IMR-90 (cell line): ENCODE data around the gene MAML3. TPM values are rescaled to one million over a fixed set of nuclear protein-coding genes. Genes with fewer than 3 reads are reported as not detected.

ENCODE experiments used
- ATAC-seq: fragments of 200-7000 bp; cut with Tn5 transposase; 2 replicates; pipeline ENCODE4 v1.9.1; 2020; ENCODE audit warnings: low read depth, mild to moderate bottlenecking, moderate library complexity
- BruUV-seq: library from RNA; stranded (reverse); fragments of 400-500 nt; replicated peaks from 2 replicates; lab custom pipeline; 2021; lab: Mats Ljungman, UMichigan
- CTCF ChIA-PET: fragments of 300-600 bp; formaldehyde crosslinking; extraction: SDS; loops from one replicate; lab custom pipeline; 2021; ENCODE audit warnings: antibody characterized with exemption; lab: Yijun Ruan, JAX
- POLR2A ChIA-PET: fragments of 300-600 bp; sonication (Branson Sonifier 250); formaldehyde crosslinking; loops from one replicate; lab custom pipeline; 2022; ENCODE audit warnings: antibody characterized with exemption; ENCODE audit not compliant: unreplicated experiment; lab: Charles Lee
- DNase-seq: peaks from one replicate; pipeline ENCODE4 v3.0.0; 2013
- H2AFZ ChIP-seq: replicated peaks from 2 replicates; pipeline ENCODE3; 2013; ENCODE audit warnings: low read length, mild to moderate bottlenecking; ENCODE audit not compliant: poor library complexity
- H2AK5ac ChIP-seq: 2 replicates; pipeline ENCODE4 v1.6.1; 2013; ENCODE audit warnings: low read depth, low read length, inconsistent platforms
- H2AK9ac ChIP-seq: replicated peaks from 2 replicates; pipeline ENCODE3; 2013; ENCODE audit warnings: mild to moderate bottlenecking, low read depth, low read length, moderate library complexity; ENCODE audit not compliant: poor library complexity
- H2BK120ac ChIP-seq: 2 replicates; pipeline ENCODE4 v1.6.1; 2013; ENCODE audit warnings: low read depth, low read length, inconsistent platforms
- H2BK15ac ChIP-seq: 3 replicates; pipeline ENCODE4 v1.6.1; 2013; ENCODE audit warnings: low read depth, low read length, inconsistent platforms
- H2BK20ac ChIP-seq: 2 replicates; pipeline ENCODE4 v1.6.1; 2013; ENCODE audit warnings: low read depth, mild to moderate bottlenecking, inconsistent platforms, low read length, moderate library complexity
- H2BK5ac ChIP-seq: 2 replicates; pipeline ENCODE4 v1.6.1; 2013; ENCODE audit warnings: mild to moderate bottlenecking, low read depth, low read length, inconsistent platforms; ENCODE audit not compliant: poor library complexity, severe bottlenecking
- H3K14ac ChIP-seq: replicated peaks from 2 replicates; pipeline ENCODE4 v1.6.1; 2013; ENCODE audit warnings: low read depth, low read length, inconsistent platforms
- H3K18ac ChIP-seq: 2 replicates; pipeline ENCODE4 v1.6.1; 2013; ENCODE audit warnings: low read depth, low read length, control low read depth
- H3K23ac ChIP-seq: 2 replicates; pipeline ENCODE4 v1.6.1; 2013; ENCODE audit warnings: low read depth, low read length, inconsistent platforms
- H3K27ac ChIP-seq: 2 replicates; pipeline ENCODE4 v1.5.1; 2013; ENCODE audit warnings: mild to moderate bottlenecking, control low read depth, low read length; ENCODE audit not compliant: insufficient read depth
- H3K27me3 ChIP-seq: 2 replicates; pipeline ENCODE4 v1.6.1; 2013; ENCODE audit warnings: low read length; ENCODE audit not compliant: control insufficient read depth, insufficient read depth
- H3K36me3 ChIP-seq: 2 replicates; pipeline ENCODE4 v1.6.1; 2013; ENCODE audit warnings: low read length, mixed read lengths; ENCODE audit not compliant: control insufficient read depth, insufficient read depth
- H3K4ac ChIP-seq: 2 replicates; pipeline ENCODE4 v1.6.1; 2013; ENCODE audit warnings: low read depth, low read length, inconsistent platforms
- H3K4me1 ChIP-seq: 2 replicates; pipeline ENCODE4 v1.6.1; 2013; ENCODE audit warnings: low read length, mixed read lengths; ENCODE audit not compliant: control insufficient read depth, insufficient read depth
- H3K4me2 ChIP-seq: 2 replicates; pipeline ENCODE4 v1.6.1; 2013; ENCODE audit warnings: low read depth, mild to moderate bottlenecking, control low read depth, low read length, moderate library complexity
- H3K4me3 ChIP-seq: 2 replicates; pipeline ENCODE4 v1.5.1; 2013; ENCODE audit warnings: low read depth, mild to moderate bottlenecking, control low read depth, low read length, moderate library complexity; ENCODE audit not compliant: insufficient read depth
- H3K56ac ChIP-seq: 2 replicates; pipeline ENCODE4 v1.6.1; 2013; ENCODE audit warnings: low read length, inconsistent platforms; ENCODE audit not compliant: insufficient read depth; ENCODE audit errors: extremely low read depth
- H3K79me1 ChIP-seq, 2 experiments: 2 replicates each; pipeline ENCODE4 v1.6.1; 2013; ENCODE audit warnings: low read length in 2 of 2, inconsistent platforms in 1 of 2, low read depth in 1 of 2
- H3K9ac ChIP-seq: 2 replicates; pipeline ENCODE4 v1.6.1; 2013; ENCODE audit warnings: low read depth, low read length, control low read depth
- H3K9me1 ChIP-seq: 2 replicates; pipeline ENCODE4 v1.6.1; 2013; ENCODE audit warnings: low read length, inconsistent platforms; ENCODE audit not compliant: insufficient read depth
- H3K9me3 ChIP-seq: 2 replicates; pipeline ENCODE4 v1.6.1; 2013; ENCODE audit warnings: low read length; ENCODE audit not compliant: control insufficient read depth, insufficient read depth
- H4K20me1 ChIP-seq: 2 replicates; pipeline ENCODE4 v1.6.1; 2013; ENCODE audit warnings: low read length, inconsistent platforms; ENCODE audit not compliant: insufficient read depth
- H4K5ac ChIP-seq: 2 replicates; pipeline ENCODE4 v1.6.1; 2013; ENCODE audit warnings: mild to moderate bottlenecking, low read depth, low read length, control low read depth
- H4K8ac ChIP-seq, 2 experiments: 2 replicates each; pipeline ENCODE4 v1.6.1; 2013; ENCODE audit warnings: low read depth in 2 of 2, low read length in 2 of 2, control low read depth in 1 of 2, inconsistent platforms in 1 of 2
- H4K91ac ChIP-seq: 2 replicates; pipeline ENCODE4 v1.6.1; 2013; ENCODE audit warnings: low read depth, low read length, inconsistent platforms; ENCODE audit not compliant: insufficient read depth
- CEBPB ChIP-seq: IDR thresholded peaks from 2 replicates; pipeline ENCODE4 v1.6.1; 2012; ENCODE audit warnings: low read depth, low read length, improper control_type of control experiment
- CHD1 ChIP-seq: IDR thresholded peaks from 2 replicates; pipeline ENCODE4 v1.6.1; 2012; ENCODE audit warnings: low read depth, low read length, improper control_type of control experiment
- ELK1 ChIP-seq: fragments of 150-350 bp; IDR thresholded peaks from 2 replicates; pipeline ENCODE4 v1.6.1; 2016; ENCODE audit warnings: low read depth, mild to moderate bottlenecking, low read length, moderate library complexity, borderline replicate concordance
- MAZ ChIP-seq: IDR thresholded peaks from 2 replicates; pipeline ENCODE4 v1.6.1; 2012; ENCODE audit warnings: low read depth, mild to moderate bottlenecking, low read length, improper control_type of control experiment, moderate library complexity, borderline replicate concordance
- MXI1 ChIP-seq: IDR thresholded peaks from 2 replicates; pipeline ENCODE4 v1.6.1; 2012; ENCODE audit warnings: low read depth, mild to moderate bottlenecking, low read length, moderate library complexity, borderline replicate concordance
- NFE2L2 ChIP-seq: fragments of 150-350 bp; IDR thresholded peaks from 2 replicates; pipeline ENCODE4 v1.6.1; 2016; ENCODE audit warnings: low read depth, mild to moderate bottlenecking, low read length
- WGBS, 2 experiments: methylation state at CpG; one replicate each; pipeline versions ENCODE4 v1.1.5 to v1.1.7; 2013; ENCODE audit warnings: missing lambda C conversion rate in 2 of 2; ENCODE audit not compliant: insufficient read length in 1 of 2; ENCODE audit errors: extremely low coverage in 2 of 2; 5-methylcytosine and 5-hydroxymethylcytosine counted together
- dilution Hi-C: fragments of 300-500 bp; cut with HindIII; formaldehyde crosslinking; loops from one replicate; pipeline ENCODE4 v1.14.3; 2018; ENCODE audit warnings: low sequenced_read_pairs; ENCODE audit not compliant: unreplicated experiment
- in situ Hi-C: fragments of 300-500 bp; cut with MboI; formaldehyde crosslinking; loops from 3 replicates; pipeline ENCODE4 v1.14.3; 2019; ENCODE audit warnings: low sequenced_read_pairs, inconsistent platforms, mixed read lengths
- intact Hi-C: fragments of 100-400 bp; cut with micrococcal nuclease; formaldehyde crosslinking; loops from 2 replicates; pipeline ENCODE4 v1.10.0; 2022
- polyA plus RNA-seq, 3 experiments: library from polyadenylated mRNA; depleted of rRNA; stranded (reverse); fragments of >200 nt; gene quantifications; 2 replicates each; pipeline ENCODE4 v1.2.3, GENCODE V29; 2012; ENCODE audit warnings: low replicate concordance in 1 of 3
- total RNA-seq: library from RNA; depleted of rRNA; stranded (reverse); fragments of >200 nt; gene quantifications from 2 replicates; pipeline ENCODE4 v1.2.3, GENCODE V29; 2012

Gene MAML3
- total and polyA plus RNA-seq, 2 of the 4 experiments (the other 2 are of a cell fraction), result 0.90 to 1.7 TPM

- Histone ChIP-seq H3K9me1 (peaks cover 9% of the 10 kb centered on the region; the same call in 1 of the 2 replicates), H2BK15ac (peak overlapping the region; percentile 35; the same call in 1 of the 3 replicates), H4K5ac (peak overlapping the region; percentile 48; the same call in 1 of the 2 replicates), H3K56ac (no peak overlapping the region), H3K4me3 (no peak overlapping the region), H3K23ac (no peak overlapping the region), H3K9ac (no peak overlapping the region), H2BK20ac (peak overlapping the region; percentile 41; the same call in 1 of the 2 replicates), H3K4ac (no peak overlapping the region), H3K9me3 (no peaks in the 10 kb centered on the region), H3K14ac (no peak overlapping the region), H3K79me1 (peaks cover 0 to 5% of the 10 kb centered on the region in 2 experiments; a peak in 1 of 4 replicates), H4K20me1 (no peaks in the 10 kb centered on the region), H3K4me2 (no peak overlapping the region), H4K91ac (no peak overlapping the region), H2BK120ac (no peak overlapping the region), H3K4me1 (peaks cover 17% of the 10 kb centered on the region), H2AFZ (no peak overlapping the region), H3K27me3 (no peaks in the 10 kb centered on the region), H2AK5ac (no peak overlapping the region; the same call in 1 of the 2 replicates), H2BK5ac (no peak overlapping the region), H2AK9ac (no peak overlapping the region), H3K27ac (no peak overlapping the region), H3K36me3 (no peaks in the 10 kb centered on the region), H3K18ac (no peak overlapping the region), H4K8ac (no peak overlapping the region)
- no CpG with 5 or more reads among the region's 1 CpG for WGBS, 2 experiments
- intact Hi-C loops (no loop called here), in situ Hi-C loops (no loop called here), dilution Hi-C loops (no loop called here)
- no TSS peak for BruUV-seq
- TF ChIP-seq CHD1 (no peak), ELK1 (no peak), CEBPB (no peak), MAZ (no peak), NFE2L2 (no peak), MXI1 (no peak)
- ChIA-PET POLR2A (no interaction called here), CTCF (no interaction called here)
- DNase-seq (no peak), ATAC-seq (no peak)
Measured at GRCh38 chr4:139916041-139916440, 237.9 kb downstream of the MAML3 start.
